ENCODE measurements around the gene NCOA3. TPM values are rescaled to one million over a fixed set of nuclear protein-coding genes. Genes with fewer than 3 reads are reported as not detected.

NCOA3 gene
- total and polyA plus RNA-seq, 2 of the 8 experiments (the other 6 are each of a cell fraction or from before 2014, with no cell fraction given) = 7.9 to 24.7 TPM

DNA sequence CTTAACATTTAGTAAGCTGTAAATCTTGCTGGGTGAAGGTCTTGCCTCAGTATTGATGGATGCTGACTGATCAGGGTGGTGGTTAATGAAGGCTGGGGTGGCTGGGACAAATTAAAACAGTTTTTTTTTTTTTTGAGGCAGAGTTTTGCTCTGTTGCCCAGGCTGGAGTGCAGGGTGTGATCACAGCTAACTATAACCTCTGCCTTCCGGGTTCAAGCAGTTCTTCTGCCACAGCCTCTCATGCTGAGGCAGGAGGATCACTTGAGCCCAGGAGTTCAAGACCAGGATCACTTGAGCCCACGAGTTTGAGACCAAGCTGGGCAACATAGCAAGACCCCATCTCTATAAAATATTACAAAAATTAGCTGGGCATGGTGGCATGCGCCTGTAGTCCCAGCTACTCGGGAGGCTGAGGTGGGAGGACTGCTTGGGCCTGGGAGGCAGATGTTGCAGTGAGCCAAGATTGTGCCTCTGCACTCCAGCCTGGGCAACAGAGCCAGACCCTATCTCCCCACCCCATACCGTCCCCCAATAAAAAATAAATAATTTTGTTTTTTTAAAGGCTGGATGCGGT is 67.2 kb downstream of the NCOA3 start (continued):
- TF ChIP-seq, protein P1, sequence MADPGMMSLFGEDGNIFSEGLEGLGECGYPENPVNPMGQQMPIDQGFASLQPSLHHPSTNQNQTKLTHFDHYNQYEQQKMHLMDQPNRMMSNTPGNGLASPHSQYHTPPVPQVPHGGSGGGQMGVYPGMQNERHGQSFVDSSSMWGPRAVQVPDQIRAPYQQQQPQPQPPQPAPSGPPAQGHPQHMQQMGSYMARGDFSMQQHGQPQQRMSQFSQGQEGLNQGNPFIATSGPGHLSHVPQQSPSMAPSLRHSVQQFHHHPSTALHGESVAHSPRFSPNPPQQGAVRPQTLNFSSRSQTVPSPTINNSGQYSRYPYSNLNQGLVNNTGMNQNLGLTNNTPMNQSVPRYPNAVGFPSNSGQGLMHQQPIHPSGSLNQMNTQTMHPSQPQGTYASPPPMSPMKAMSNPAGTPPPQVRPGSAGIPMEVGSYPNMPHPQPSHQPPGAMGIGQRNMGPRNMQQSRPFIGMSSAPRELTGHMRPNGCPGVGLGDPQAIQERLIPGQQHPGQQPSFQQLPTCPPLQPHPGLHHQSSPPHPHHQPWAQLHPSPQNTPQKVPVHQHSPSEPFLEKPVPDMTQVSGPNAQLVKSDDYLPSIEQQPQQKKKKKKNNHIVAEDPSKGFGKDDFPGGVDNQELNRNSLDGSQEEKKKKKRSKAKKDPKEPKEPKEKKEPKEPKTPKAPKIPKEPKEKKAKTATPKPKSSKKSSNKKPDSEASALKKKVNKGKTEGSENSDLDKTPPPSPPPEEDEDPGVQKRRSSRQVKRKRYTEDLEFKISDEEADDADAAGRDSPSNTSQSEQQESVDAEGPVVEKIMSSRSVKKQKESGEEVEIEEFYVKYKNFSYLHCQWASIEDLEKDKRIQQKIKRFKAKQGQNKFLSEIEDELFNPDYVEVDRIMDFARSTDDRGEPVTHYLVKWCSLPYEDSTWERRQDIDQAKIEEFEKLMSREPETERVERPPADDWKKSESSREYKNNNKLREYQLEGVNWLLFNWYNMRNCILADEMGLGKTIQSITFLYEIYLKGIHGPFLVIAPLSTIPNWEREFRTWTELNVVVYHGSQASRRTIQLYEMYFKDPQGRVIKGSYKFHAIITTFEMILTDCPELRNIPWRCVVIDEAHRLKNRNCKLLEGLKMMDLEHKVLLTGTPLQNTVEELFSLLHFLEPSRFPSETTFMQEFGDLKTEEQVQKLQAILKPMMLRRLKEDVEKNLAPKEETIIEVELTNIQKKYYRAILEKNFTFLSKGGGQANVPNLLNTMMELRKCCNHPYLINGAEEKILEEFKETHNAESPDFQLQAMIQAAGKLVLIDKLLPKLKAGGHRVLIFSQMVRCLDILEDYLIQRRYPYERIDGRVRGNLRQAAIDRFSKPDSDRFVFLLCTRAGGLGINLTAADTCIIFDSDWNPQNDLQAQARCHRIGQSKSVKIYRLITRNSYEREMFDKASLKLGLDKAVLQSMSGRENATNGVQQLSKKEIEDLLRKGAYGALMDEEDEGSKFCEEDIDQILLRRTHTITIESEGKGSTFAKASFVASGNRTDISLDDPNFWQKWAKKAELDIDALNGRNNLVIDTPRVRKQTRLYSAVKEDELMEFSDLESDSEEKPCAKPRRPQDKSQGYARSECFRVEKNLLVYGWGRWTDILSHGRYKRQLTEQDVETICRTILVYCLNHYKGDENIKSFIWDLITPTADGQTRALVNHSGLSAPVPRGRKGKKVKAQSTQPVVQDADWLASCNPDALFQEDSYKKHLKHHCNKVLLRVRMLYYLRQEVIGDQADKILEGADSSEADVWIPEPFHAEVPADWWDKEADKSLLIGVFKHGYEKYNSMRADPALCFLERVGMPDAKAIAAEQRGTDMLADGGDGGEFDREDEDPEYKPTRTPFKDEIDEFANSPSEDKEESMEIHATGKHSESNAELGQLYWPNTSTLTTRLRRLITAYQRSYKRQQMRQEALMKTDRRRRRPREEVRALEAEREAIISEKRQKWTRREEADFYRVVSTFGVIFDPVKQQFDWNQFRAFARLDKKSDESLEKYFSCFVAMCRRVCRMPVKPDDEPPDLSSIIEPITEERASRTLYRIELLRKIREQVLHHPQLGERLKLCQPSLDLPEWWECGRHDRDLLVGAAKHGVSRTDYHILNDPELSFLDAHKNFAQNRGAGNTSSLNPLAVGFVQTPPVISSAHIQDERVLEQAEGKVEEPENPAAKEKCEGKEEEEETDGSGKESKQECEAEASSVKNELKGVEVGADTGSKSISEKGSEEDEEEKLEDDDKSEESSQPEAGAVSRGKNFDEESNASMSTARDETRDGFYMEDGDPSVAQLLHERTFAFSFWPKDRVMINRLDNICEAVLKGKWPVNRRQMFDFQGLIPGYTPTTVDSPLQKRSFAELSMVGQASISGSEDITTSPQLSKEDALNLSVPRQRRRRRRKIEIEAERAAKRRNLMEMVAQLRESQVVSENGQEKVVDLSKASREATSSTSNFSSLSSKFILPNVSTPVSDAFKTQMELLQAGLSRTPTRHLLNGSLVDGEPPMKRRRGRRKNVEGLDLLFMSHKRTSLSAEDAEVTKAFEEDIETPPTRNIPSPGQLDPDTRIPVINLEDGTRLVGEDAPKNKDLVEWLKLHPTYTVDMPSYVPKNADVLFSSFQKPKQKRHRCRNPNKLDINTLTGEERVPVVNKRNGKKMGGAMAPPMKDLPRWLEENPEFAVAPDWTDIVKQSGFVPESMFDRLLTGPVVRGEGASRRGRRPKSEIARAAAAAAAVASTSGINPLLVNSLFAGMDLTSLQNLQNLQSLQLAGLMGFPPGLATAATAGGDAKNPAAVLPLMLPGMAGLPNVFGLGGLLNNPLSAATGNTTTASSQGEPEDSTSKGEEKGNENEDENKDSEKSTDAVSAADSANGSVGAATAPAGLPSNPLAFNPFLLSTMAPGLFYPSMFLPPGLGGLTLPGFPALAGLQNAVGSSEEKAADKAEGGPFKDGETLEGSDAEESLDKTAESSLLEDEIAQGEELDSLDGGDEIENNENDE (IDR thresholded peaks at IDR 0.05; ENCODE audit: insufficient replicate concordance, low read length) = no peak
- TF ChIP-seq POLR2AphosphoS5 (IDR thresholded peaks at IDR 0.05; ENCODE audit: low read depth, low read length) = no peak
- no peak for TF ChIP-seq BCL11A (IDR thresholded peaks at IDR 0.05; ENCODE audit: low read depth in 2 of 2, low read length in 2 of 2)
- TF ChIP-seq RAD21 (IDR thresholded peaks at IDR 0.05 in 1 of 2, conservative IDR thresholded peaks at IDR 0.05 in 1 of 2; ENCODE audit: low read depth in 2 of 2, low read length in 2 of 2) = no peak
- TF ChIP-seq BACH1 (IDR thresholded peaks at IDR 0.05; ENCODE audit: low read length) = no peak
- TF ChIP-seq SIN3A (conservative IDR thresholded peaks at IDR 0.05 in 1 of 2, IDR thresholded peaks at IDR 0.05 in 1 of 2; ENCODE audit: low read depth in 1 of 2, low read length in 2 of 2) = no peak
- no peak for TF ChIP-seq TBP (IDR thresholded peaks at IDR 0.05; ENCODE audit: low read depth, low read length)
- no peak for TF ChIP-seq SRF (IDR thresholded peaks at IDR 0.05; ENCODE audit: low read depth, low read length)
- TF ChIP-seq SUZ12 (IDR thresholded peaks at IDR 0.05; ENCODE audit: low read length) = no peak
- TF ChIP-seq POU5F1 (IDR thresholded peaks at IDR 0.05; ENCODE audit: low read depth, low read length) = no peak
- no peak for TF ChIP-seq EP300 (IDR thresholded peaks at IDR 0.05; ENCODE audit: borderline replicate concordance in 1 of 2, low read depth in 2 of 2, low read length in 2 of 2)
